HG03354 (cell line): ENCODE measurements around the gene SLA2.
A peak's percentile ranks its signal among the peaks of the same experiment; 100 is the strongest.
"Not testable (repeated sequence)": the region's sequence is repeated elsewhere in the genome, so short reads cannot be mapped to it uniquely, and the experiment has no call there.

Source experiments
- ATAC-seq: cut with Tn5 transposase; IDR thresholded peaks from one replicate; pipeline ENCODE4 v1.9.1; 2021; ENCODE audit warnings: mild to moderate bottlenecking; ENCODE audit not compliant: unreplicated experiment, poor library complexity, severe bottlenecking

The SLA2 gene

DNA sequence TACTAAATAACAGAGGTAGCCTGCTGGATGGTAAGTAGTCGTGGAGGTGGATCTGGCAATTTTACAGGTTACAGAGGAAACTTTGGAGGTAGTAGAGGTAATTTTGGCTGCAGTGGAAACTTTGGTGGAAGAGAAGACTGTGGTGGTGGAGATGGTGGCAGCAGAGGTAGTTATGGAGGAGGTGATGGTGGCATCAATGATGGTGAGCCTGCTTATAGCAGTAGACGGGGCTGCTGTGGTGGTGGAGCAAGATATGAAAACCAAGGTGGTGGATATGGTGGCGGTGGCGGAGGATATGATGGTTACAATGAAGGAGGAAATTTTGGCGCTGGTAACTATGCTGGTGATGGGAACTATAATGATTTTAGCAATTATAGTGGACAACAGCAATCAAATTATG lies 25.1 kb downstream of the SLA2 start:
- ATAC-seq = no peak

DNA sequence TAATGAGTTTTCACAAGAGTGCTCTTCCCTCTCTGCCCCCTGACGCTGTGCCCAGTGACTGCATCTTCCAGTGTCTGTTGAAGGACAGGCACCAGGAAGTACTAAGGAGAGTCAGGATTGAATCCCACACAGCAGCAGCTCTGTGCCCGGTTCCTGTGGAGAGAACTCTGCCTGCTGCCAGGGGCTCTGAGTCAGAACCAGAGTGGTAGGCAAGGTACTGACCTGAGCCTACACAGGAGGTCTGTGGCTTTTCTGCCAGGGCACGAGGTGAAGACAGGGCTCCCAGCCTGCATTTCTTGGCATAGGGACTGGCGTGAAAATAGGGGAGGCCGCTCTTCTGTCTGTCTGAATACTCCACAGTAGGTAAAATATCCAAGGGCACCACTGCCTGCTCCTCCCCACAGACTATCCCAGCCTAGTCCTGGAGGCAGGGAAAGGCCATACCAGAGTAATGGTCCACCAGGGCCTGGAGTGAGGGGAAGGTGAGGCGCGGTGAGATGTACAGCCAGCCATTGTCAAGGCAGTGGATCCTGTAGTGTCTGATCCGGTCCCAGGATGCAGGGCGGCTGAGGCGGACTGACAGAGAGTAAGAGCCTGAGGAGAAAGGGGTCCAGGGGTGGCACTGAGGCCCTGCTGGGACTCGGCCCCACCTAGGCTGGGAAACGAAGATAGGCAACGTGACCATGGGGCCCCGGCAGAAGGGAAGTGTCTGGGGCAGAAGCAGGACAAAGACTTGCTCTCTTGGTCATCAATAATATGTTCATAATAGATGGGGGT lies 31.0 kb downstream of the SLA2 start:
- ATAC-seq = no peak

DNA sequence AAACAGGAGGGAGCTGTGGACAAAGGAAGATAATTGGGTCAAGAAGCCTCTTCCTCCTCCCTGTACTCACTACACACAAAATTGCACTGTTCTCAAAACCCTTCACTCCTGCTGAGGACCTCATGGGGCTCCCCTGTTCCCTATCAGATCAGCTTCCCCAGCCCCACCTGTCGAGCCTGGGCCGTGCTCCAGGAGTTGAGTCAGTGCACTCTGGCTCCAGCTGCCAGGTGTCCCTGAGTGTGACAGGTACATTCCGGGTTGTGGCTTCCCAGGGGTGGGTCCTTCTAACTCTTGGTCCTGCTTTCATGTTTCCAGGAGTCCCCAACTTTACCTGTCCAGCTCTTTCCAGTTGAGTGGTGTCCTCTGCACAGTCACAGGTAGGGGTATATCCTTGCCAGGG lies 32.0 kb downstream of the SLA2 start:
- no peak for ATAC-seq

DNA sequence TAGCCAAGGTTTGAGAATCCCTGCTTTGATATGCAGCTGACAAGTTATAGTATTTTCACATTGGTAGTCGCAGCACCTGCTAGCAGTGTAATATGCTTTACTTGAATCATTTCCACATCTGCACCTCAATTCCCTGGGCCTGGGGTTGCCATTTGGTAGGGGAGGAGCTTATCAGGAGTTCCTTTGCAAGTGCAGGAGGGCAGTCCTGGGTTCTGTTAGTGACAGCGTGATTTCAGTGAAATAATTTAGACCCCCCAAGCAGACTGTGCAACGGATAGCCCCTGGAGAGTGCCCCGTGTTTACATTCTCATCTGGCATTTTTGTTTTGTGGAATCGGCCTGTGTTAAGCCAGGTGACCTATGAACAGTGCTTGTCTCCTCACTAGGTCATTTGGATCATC lies 34.4 kb downstream of the SLA2 start:
- ATAC-seq = no peak

DNA sequence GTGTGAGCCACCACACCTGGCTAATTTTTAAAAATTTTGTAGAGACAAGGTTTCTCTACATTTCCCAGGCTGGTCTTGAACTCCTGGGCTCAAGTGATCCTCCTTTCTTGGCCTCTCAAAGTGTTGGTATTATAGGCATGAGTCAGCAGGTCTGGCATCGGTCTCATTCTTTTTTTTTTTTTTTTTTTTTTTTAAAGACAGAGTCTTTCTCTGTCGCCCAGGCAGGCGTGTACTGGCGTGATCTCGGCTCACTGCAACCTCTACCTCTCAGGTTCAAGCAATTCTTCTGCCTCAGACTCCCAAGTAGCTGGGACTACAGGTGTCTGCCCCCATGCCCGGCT lies 37.6 kb downstream of the SLA2 start:
- not testable (repeated sequence) for ATAC-seq

DNA sequence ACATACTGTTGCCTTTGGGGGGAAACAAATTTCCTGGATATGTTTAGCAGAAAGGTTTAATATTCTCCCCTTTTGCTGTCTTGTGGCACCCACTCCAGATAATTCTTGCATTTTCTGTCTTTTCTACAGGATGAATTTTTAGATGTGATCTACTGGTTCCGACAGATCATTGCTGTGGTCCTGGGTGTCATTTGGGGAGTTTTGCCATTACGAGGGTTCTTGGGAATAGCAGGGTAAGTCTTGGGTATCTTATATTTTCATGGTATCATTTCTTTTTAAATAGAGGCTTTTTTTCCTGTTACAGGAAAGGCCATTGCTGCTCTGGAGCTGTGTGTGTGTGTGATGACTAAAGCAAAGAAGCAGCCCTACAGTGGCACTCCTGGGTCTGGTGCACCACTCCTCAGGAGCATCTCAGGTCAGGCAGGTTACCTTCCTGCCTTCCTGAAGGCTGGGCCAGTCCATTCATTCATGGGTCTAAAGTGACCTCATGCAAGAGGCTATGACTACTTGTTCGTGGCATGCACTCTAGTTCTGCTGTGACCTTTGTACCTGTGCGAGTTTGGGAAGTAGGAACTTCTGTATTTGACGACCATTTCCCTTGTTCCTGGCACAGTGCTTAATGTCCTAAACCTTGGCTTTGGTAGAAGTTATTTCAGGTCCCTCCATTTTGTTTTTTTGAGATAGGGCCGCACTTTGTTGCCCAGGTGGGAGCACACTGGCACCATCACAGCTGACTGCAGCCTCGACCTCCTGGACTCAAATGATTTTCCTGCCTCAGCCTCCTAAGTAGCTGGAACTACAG lies 38.2 kb downstream of the SLA2 start:
- no peak for ATAC-seq

DNA sequence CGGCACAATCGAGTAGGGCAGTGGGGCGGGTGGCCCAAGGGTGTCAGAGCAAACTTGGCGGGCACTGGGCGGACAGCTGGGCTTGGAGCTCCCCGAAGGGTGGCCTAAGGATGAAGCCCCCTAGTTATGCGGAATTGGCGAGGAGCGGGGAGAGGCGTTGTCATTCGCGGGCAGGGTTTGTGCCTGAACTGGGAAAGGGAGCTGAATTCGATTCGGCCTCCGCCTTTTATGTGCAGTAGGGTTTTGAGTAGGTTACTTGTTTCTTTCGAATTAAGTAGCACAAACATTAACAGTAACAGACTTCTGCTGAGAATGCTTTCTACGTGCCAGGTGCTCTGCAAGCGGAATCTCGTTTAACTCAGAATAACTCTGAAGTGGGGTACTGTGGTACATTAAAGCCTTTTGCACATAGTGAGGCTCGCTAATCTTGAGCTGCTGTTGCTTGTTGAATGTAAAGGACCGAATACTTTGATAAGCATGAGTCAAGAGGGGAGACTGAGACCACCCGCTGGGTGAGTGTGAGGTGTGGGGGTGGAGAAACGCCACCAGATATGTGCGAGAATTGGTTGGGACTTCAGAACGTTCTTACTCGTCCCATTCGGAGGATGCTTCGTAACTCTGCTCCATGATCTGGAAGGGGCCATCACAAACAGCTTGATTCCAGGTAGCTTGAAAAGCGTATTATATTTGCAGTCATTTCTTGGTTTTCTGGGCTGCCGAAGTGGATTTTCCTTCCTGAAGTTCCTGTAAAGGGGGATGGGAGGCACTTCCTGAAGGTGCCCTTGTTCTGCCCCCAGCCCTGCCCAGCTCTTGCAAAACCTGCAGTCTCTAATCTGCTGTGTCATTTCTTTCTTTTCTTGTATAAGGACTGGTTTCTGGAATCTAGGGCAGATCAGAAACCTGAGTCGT lies 39.6 kb downstream of the SLA2 start:
- no peak for ATAC-seq

DNA sequence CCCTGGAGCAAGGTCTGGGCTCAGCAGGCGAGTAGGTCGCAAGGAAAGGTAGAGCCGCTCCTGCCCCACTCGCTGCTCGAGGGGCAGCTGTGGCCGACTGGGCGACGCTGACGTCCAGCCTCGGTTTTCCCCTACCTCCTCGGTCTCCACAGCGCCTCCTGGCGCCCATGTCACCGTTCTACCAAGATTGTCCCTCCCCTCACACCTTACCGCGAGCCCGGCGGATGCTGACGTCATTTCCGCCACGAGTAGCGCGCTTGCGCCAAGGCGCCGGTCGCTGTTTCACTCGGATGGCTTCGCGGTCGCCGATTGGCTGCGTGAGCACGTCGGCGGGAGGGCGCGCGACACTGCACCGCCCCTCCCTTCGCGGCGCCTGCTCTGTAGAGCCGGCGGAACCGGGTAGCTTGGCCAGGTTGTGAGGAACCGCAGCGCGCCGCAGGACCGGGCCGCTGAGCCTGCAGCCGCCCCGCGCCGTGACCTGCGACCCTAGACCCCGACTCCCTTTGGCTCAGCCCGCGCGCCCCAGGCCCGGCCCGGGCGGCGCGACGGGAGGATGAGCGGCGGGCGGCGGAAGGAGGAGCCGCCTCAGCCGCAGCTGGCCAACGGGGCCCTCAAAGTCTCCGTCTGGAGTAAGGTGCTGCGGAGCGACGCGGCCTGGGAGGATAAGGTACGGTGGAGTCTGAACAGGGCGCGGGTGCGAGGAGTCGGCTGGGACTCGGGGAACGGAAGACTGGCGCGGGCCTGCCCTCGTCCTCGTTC lies 40.4 kb downstream of the SLA2 start, which contains the start of gene RAB5IF:
RAB5IF (plus strand) TSS at position 381 of the 759 bp plus-strand sequence; CDS start at position 554, 173 bp downstream.
- ATAC-seq = peak; percentile 85

DNA sequence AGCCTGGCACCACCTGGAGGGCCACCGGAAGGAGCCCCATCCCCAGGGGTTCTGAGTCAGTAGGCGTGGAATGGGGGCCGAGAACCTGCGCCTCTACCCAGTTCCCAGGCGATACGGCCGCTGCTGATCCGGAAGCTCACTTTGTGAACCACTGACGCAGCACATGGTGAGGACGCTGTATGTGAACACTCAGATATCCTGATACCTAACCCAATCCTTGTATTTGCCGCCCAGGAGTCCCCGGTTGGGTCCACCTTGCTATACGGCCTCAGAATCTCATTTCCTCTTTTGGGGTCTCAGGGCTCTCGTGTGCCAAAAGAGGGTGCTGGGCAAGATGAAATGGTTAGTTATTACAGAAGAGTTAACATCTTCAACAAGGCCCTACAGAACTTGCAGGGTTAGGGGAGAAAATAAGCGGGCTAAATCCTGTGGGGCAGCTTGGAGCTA lies 41.0 kb downstream of the SLA2 start:
- ATAC-seq = peak; percentile 51

DNA sequence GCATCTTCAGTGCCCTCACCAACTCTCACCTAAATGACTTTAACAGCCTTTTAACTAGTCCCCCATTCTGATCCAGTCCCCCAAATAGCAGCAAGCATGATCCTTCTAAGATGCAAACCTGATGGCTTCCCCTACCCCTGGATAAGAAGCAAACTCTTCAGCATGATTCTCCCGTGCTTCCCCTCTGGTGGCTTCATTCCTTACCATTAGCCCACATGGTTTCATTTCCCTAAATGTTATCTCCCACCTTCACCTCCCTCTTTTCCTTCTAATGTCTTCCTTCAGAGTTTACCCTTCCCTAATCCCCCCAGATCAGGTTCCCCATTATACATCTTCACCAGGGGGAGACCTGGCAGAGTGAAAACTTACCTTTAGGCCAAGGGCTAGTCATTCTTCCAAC lies 44.5 kb downstream of the SLA2 start:
- no peak for ATAC-seq

DNA sequence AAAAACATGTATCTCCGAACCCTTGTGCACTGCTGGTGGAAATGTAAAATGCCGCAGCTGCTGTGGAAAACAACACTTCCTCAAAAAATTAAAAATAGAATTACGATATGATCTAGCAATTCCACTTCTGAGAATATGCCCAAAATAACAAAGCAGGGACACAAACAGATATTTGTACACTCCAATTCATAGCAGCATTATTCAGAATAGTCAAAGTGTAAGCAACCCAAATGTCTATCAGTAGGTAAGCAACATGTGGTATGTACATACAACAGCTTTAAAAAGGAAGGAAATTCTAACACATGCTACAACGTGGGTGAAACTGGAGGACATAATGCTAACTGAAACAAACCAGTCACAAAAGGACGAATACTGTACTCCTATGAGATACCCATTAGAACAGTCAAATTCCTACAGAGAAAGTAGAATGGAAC lies 46.1 kb downstream of the SLA2 start:
- ATAC-seq = peak; percentile 31

DNA sequence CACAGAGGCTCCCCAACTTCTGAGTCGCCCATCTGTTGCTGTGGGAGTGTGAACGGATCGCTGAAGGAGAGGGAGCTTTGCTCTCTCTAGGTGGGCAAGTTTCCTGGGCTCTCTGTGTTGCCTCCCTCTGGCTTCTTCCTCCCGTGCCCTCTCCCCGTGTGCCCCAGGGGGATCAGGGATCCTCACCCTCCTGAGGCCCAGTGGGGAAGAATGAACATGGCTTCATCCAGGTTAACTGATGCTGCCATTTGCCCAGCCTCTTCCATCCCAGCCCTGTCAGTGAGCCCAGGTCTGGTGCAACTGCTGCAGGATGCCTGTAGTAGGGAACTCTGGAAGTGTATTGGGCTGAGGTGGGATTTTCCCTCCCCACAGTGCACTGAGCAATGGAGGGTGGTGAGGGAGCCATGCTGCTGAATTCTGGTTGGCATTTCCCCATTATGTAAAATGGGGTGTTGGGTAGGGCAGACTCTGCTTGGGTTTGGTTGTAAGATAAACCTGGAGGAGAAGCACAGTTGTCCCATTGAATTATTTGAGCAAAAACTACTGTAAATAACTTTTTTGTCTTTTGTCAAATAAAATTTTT lies 52.6 kb downstream of the SLA2 start:
- ATAC-seq = no peak

DNA sequence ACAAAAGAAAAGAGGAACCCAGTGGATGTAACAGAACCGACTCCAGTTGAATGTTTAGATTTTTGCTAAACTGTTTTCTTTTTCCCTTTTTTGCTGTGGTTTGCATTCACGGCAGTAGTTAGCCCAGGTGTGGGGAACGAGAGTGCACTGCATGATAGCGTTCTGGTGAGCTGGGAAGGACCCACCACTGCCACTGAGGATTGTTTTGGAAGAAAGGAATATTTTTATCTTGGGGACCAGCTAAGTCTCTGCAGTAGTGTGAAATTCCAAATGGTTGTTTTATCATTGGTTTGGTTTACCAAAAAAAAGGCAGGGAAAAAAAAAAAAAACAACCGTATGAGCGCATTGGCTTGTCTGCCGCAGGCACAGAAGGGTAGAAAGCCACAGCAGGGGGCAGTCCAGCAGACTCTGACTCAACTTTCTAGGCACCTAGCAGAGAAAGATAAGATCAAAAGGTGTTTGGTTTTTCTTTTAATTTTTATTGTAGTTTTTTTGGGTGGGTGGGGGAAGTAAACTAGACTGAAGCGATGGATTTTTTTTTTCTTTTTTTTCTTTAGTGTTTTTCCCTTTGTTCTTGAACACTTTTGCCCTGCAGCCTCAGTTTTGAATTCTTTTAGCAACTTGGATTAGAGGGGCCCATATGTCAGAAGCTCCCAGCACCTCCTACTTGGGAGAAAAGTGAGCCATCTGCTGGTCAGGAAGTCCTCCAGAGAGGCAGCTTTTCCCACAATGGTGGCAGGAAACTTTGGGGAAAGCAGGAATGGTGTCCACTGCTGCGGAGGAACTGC lies 53.9 kb downstream of the SLA2 start:
- no peak for ATAC-seq

DNA sequence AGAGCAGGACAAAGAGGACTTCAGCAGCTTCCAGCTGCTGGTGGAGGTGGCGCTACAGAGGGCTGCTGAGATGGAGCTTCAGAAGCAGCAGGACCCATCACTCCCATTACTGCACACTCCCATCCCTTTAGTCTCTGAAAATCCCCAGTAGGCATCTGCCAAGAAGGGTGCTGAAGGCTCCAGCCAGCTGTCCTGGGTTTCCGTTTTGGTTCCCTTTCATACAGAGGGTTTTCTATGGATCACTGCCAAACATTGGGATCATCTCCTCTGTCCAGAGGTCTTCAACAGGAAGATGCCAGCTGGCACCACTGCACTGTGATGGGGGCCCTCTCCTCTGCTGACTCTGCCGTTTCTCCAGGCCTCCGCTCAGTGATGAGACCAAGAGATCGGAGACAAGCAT lies 54.7 kb downstream of the SLA2 start:
- no peak for ATAC-seq

DNA sequence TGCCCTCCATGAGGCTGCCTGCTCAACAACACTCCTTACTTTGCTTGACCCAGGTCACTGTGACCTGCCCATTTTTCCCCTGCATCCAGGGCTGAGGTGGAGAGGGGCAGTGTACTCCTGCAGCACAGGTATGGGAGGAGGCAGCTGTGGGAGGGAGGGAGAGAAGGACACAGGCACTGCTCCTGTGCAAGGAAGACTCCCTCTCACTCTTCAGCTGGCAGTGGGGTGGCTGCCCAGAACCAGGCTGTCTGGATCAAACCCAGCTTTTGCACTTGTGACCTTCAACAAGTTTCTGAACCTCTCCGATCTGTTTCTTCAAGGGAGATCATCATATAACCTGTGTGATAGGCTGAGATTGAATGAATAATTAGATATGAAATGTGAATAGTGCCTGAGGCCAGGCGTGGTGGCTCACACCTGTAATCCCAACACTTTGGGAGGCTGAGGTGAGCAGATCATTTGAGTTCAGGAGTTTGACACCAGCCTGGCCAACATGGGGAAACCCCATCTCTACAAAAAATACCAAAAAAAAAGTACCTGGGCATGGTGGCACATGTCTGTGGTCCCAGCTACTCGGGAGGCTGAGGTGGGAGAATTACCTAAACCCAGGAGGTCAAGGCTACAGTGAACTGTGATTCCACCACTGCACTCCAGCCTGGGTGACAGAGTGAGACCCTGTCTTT lies 58.5 kb downstream of the SLA2 start:
- ATAC-seq = no peak

DNA sequence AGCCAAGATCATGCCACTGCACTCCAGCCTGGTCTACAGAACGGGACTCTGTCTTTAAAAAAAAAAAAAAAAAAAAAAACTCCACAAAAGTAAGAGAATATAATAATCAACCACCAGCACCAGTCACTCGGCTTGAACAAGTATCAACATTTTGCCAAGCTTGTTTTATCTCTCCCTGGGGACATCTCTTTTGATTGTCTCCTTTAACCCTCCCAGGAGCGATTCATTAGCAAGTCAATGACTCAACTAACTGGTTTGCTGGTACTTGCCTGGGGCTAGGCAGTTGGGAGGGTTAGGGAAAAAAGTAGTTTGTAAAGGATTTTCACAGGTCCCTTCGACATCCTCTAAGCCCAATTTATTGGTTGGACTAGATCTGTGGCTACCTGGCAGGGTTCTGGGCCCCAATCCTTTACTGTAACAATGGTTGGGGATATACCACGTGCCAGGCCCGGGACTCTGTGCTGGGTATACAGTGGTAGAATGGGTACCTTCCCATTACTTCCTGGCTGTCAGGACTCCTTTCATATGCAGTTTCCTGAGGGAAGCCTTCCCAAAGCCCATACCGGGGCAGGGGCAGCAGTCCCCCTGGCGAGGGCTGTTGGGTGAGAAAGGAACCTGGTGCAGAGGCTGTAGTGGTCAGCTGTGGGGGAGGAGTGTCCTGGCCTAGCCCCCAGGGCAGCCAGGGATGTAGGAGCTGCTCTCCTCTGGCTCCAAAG lies 60.4 kb downstream of the SLA2 start:
- no peak for ATAC-seq

DNA sequence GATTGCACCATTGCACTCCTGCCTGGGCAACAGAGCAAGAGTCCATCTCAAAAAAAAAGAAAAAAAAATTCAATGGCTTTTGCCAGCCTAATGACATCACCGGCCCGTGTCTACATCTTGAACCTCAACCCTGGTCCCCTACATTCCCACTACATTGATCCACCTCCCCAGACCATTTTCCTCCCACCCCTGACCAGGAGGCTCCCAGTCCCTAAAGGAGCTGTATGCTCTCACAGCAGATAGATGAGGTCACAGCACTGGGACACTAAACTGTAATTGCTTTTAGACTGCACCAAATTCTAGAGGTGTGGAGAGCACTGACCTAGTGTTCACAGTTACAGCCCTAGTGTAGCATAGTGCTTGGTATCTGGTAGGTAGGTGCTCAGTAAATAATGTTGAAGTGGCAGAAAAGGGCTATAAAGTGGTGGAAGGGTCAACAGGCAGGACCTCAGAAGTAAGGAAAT lies 61.9 kb downstream of the SLA2 start:
- no peak for ATAC-seq
